GM23338 (cell line): ENCODE data around the gene DCLK2.

Experiments used
- CREB1 ChIP-seq: fragments of 250-450 bp; sonication (Bioruptor Pico); IDR thresholded peaks from 2 replicates; pipeline ENCODE4 v1.5.0; 2020; ENCODE audit warnings: low read depth, mild to moderate bottlenecking, moderate library complexity
- EZH2 ChIP-seq: fragments of 200-600 bp; sonication (generic); IDR thresholded peaks from one replicate; pipeline ENCODE4 v1.8.0; 2017; ENCODE audit warnings: antibody characterized with exemption, mild to moderate bottlenecking, low read depth; ENCODE audit not compliant: unreplicated experiment
- EZH2phosphoT487 ChIP-seq: fragments of 200-600 bp; sonication (generic); IDR thresholded peaks from one replicate; pipeline ENCODE4 v1.8.1; 2018; ENCODE audit warnings: antibody characterized with exemption; ENCODE audit not compliant: unreplicated experiment
- POLR2AphosphoS5 ChIP-seq: IDR thresholded peaks from 2 replicates; pipeline ENCODE4 v1.6.1; 2016; ENCODE audit warnings: antibody characterized with exemption, low read depth
- STAT1 ChIP-seq: IDR thresholded peaks from one replicate; pipeline ENCODE4 v1.6.1; 2016; ENCODE audit warnings: antibody characterized with exemption; ENCODE audit not compliant: unreplicated experiment
- ZNF331 ChIP-seq: fragments of 250-450 bp; sonication (Bioruptor Pico); IDR thresholded peaks from 2 replicates; pipeline ENCODE4 v1.5.0; 2020; ENCODE audit warnings: low read depth, mild to moderate bottlenecking, moderate library complexity
- TF ChIP-seq, protein P1 (sequence below), 2 experiments: fragments of 200-600 bp in 1 of 2; sonication (generic) in 1 of 2; conservative IDR thresholded peaks; 2 replicates each; pipeline versions ENCODE4 v1.5.1 to v1.6.1; 2016 to 2017; ENCODE audit warnings: antibody characterized with exemption in 2 of 2, low read depth in 2 of 2, mild to moderate bottlenecking in 2 of 2, moderate library complexity in 1 of 2
- TF ChIP-seq, protein P2 (sequence below): IDR thresholded peaks from one replicate; pipeline ENCODE4 v1.6.1; 2018; ENCODE audit warnings: antibody characterized with exemption; ENCODE audit not compliant: unreplicated experiment

GRCh38 chr4:150206265-150206664, 128.0 kb downstream of the DCLK2 start:
- TF ChIP-seq, protein P1, sequence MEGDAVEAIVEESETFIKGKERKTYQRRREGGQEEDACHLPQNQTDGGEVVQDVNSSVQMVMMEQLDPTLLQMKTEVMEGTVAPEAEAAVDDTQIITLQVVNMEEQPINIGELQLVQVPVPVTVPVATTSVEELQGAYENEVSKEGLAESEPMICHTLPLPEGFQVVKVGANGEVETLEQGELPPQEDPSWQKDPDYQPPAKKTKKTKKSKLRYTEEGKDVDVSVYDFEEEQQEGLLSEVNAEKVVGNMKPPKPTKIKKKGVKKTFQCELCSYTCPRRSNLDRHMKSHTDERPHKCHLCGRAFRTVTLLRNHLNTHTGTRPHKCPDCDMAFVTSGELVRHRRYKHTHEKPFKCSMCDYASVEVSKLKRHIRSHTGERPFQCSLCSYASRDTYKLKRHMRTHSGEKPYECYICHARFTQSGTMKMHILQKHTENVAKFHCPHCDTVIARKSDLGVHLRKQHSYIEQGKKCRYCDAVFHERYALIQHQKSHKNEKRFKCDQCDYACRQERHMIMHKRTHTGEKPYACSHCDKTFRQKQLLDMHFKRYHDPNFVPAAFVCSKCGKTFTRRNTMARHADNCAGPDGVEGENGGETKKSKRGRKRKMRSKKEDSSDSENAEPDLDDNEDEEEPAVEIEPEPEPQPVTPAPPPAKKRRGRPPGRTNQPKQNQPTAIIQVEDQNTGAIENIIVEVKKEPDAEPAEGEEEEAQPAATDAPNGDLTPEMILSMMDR (conservative IDR thresholded peaks at IDR 0.05; ENCODE audit: low read depth in 2 of 2), result no peak
- no peak for TF ChIP-seq STAT1
- TF ChIP-seq, protein P2, sequence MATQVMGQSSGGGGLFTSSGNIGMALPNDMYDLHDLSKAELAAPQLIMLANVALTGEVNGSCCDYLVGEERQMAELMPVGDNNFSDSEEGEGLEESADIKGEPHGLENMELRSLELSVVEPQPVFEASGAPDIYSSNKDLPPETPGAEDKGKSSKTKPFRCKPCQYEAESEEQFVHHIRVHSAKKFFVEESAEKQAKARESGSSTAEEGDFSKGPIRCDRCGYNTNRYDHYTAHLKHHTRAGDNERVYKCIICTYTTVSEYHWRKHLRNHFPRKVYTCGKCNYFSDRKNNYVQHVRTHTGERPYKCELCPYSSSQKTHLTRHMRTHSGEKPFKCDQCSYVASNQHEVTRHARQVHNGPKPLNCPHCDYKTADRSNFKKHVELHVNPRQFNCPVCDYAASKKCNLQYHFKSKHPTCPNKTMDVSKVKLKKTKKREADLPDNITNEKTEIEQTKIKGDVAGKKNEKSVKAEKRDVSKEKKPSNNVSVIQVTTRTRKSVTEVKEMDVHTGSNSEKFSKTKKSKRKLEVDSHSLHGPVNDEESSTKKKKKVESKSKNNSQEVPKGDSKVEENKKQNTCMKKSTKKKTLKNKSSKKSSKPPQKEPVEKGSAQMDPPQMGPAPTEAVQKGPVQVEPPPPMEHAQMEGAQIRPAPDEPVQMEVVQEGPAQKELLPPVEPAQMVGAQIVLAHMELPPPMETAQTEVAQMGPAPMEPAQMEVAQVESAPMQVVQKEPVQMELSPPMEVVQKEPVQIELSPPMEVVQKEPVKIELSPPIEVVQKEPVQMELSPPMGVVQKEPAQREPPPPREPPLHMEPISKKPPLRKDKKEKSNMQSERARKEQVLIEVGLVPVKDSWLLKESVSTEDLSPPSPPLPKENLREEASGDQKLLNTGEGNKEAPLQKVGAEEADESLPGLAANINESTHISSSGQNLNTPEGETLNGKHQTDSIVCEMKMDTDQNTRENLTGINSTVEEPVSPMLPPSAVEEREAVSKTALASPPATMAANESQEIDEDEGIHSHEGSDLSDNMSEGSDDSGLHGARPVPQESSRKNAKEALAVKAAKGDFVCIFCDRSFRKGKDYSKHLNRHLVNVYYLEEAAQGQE, result no peak
- no peak for TF ChIP-seq EZH2
- no peak for TF ChIP-seq POLR2AphosphoS5
- no peak for TF ChIP-seq ZNF331 (CRISPR knock-in tag)
- no peak for TF ChIP-seq EZH2phosphoT487
- TF ChIP-seq CREB1 (CRISPR knock-in tag), result no peak
